PC-3 (cell line): ENCODE results near the gene PON1.
A peak's percentile ranks its signal among the peaks of the same experiment; 100 is the strongest.

ENCODE experiments used
- EZH2 ChIP-seq: fragments of 300-600 bp; sonication (generic); IDR thresholded peaks from one replicate; pipeline ENCODE4 v1.6.1; 2017; ENCODE audit warnings: antibody characterized with exemption, mild to moderate bottlenecking, low read length; ENCODE audit not compliant: unreplicated experiment
- EZH2phosphoT487 ChIP-seq: fragments of 300-600 bp; sonication (generic); IDR thresholded peaks from 2 replicates; pipeline ENCODE4 v1.6.1; 2018; ENCODE audit warnings: mild to moderate bottlenecking, antibody characterized with exemption, low read length, borderline replicate concordance
- TF ChIP-seq, protein P1 (sequence below): fragments of 300-600 bp; sonication (generic); conservative IDR thresholded peaks from 2 replicates; pipeline ENCODE4 v1.5.1; 2017; ENCODE audit warnings: antibody characterized with exemption, low read depth, mild to moderate bottlenecking, low read length

DNA sequence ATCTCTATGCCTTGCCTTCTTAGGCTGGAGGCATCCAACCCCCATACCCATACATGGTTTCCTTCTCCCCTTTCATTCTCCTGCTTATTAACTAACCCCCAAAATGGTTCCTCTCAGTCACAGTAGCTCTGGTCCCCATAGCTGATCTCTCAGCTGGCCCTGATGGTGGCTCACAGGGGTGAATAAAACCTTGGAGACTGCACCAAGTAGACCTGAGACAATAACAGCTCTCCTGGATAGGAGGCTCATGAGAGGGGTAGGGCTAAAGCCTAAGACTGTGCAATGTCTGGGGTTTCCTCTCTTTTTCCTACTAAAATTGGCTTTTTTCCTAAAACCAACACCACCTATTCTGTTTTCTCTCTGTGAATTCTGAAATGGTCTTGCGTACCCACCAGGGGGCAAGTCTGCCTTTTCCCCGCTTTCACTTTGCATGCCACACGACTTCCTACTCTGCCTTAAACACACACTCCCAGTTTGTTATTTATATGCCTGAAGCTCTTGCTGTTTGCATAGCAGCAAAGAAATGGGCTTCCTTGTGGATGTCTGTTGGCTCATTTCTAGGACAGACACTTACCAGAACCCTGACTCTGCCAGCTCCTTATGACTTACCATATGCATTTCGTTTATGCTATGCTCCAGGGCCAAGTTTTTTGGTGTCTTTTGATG lies 18.4 kb upstream of the PON1 start:
- TF ChIP-seq, protein P1, sequence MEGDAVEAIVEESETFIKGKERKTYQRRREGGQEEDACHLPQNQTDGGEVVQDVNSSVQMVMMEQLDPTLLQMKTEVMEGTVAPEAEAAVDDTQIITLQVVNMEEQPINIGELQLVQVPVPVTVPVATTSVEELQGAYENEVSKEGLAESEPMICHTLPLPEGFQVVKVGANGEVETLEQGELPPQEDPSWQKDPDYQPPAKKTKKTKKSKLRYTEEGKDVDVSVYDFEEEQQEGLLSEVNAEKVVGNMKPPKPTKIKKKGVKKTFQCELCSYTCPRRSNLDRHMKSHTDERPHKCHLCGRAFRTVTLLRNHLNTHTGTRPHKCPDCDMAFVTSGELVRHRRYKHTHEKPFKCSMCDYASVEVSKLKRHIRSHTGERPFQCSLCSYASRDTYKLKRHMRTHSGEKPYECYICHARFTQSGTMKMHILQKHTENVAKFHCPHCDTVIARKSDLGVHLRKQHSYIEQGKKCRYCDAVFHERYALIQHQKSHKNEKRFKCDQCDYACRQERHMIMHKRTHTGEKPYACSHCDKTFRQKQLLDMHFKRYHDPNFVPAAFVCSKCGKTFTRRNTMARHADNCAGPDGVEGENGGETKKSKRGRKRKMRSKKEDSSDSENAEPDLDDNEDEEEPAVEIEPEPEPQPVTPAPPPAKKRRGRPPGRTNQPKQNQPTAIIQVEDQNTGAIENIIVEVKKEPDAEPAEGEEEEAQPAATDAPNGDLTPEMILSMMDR, result 0 out of 2 replicates have a peak, but pooled peaks have one; percentile 12
- TF ChIP-seq EZH2 (no peak), EZH2phosphoT487 (no peak)
